Panc1 (cell line): ENCODE data around the gene PHLDB1. TPM values are rescaled to one million over a fixed set of nuclear protein-coding genes. Genes with fewer than 3 reads are reported as not detected.

ENCODE experiments used
- ATAC-seq: fragments of 200-7000 bp; cut with Tn5 transposase; 2 replicates; pipeline ENCODE4 v1.9.1; 2020; ENCODE audit warnings: mild to moderate bottlenecking, moderate library complexity
- BruUV-seq: library from RNA; stranded (reverse); fragments of 400-500 nt; replicated peaks from 2 replicates; lab custom pipeline; 2021; lab: Mats Ljungman, UMichigan
- CTCF ChIA-PET: fragments of 300-600 bp; sonication (Branson Sonifier 250); formaldehyde crosslinking; loops from one replicate; lab custom pipeline; 2022; ENCODE audit warnings: antibody characterized with exemption; lab: Charles Lee
- POLR2A ChIA-PET: fragments of 300-600 bp; sonication (Branson Sonifier 250); formaldehyde crosslinking; loops from one replicate; lab custom pipeline; 2022; ENCODE audit warnings: antibody characterized with exemption; lab: Charles Lee
- DNase-seq: peaks from one replicate; pipeline ENCODE4 v3.0.0-alpha.2; 2010; ENCODE audit warnings: low read depth, low spot score
- H3K27ac ChIP-seq: 2 replicates; pipeline ENCODE4 v1.5.1; 2011; ENCODE audit warnings: mild to moderate bottlenecking, low read length, inconsistent platforms
- H3K27me3 ChIP-seq: fragments of 200-500 bp; sonication (Bioruptor generic); 2 replicates; pipeline ENCODE4 v1.6.0; 2014; ENCODE audit warnings: low read length, inconsistent platforms; ENCODE audit not compliant: control insufficient read depth, insufficient read depth
- H3K36me3 ChIP-seq: fragments of 200-500 bp; sonication (Bioruptor generic); 2 replicates; pipeline ENCODE4 v1.5.1; 2014; ENCODE audit warnings: inconsistent platforms, mild to moderate bottlenecking, low read length, moderate library complexity; ENCODE audit not compliant: control insufficient read depth, insufficient read depth
- H3K4me1 ChIP-seq: 2 replicates; pipeline ENCODE4 v1.5.1; 2011; ENCODE audit warnings: inconsistent platforms, mild to moderate bottlenecking, low read length, moderate library complexity; ENCODE audit not compliant: control insufficient read depth, insufficient read depth
- H3K4me3 ChIP-seq, 2 experiments: 2 replicates each; pipeline ENCODE4 v1.5.1; 2011 to 2012; ENCODE audit warnings: low read depth in 2 of 2, low read length in 2 of 2, mild to moderate bottlenecking in 2 of 2, inconsistent platforms in 1 of 2, moderate library complexity in 1 of 2
- H3K9me3 ChIP-seq: fragments of 200-500 bp; sonication (Bioruptor generic); 2 replicates; pipeline ENCODE4 v1.5.1; 2014; ENCODE audit warnings: low read depth, mild to moderate bottlenecking, inconsistent platforms, low read length, moderate library complexity; ENCODE audit not compliant: control insufficient read depth, insufficient read depth
- POLR2AphosphoS5 ChIP-seq: IDR thresholded peaks from 2 replicates; pipeline ENCODE4 v1.6.1; 2012; ENCODE audit warnings: mild to moderate bottlenecking, low read depth, low read length, moderate library complexity
- SIN3A ChIP-seq: IDR thresholded peaks from 2 replicates; pipeline ENCODE4 v1.6.1; 2012; ENCODE audit warnings: low read depth, mild to moderate bottlenecking, low read length, moderate library complexity, borderline replicate concordance; ENCODE audit not compliant: insufficient read depth
- TCF7L2 ChIP-seq: IDR thresholded peaks from 2 replicates; pipeline ENCODE4 v1.6.1; 2011; ENCODE audit warnings: mild to moderate bottlenecking, low read depth, low read length, inconsistent platforms
- in situ Hi-C: cut with HindIII; loops from 2 replicates; pipeline ENCODE4 v1.10.0; 2016; ENCODE audit warnings: low sequenced_read_pairs, low pct_unique_long_range_greater_than_20kb
- intact Hi-C: fragments of 100-400 bp; cut with micrococcal nuclease; formaldehyde crosslinking; loops from one replicate; pipeline ENCODE4 v1.10.0; 2022; ENCODE audit not compliant: unreplicated experiment
- total RNA-seq: library from RNA; stranded (reverse); gene quantifications from one replicate; pipeline ENCODE4 v1.2.1, GENCODE V29; 2021; ENCODE audit not compliant: unreplicated experiment
- TF ChIP-seq, protein P1 (sequence below): fragments of 450-650 bp; IDR thresholded peaks from 2 replicates; pipeline ENCODE4 v1.5.1; 2017; ENCODE audit warnings: mild to moderate bottlenecking
- TF ChIP-seq, protein P2 (sequence below), 2 experiments: IDR thresholded peaks; 2 replicates each; pipeline ENCODE4 v1.6.1; 2011 to 2012; ENCODE audit warnings: low read depth in 2 of 2, control low read depth in 1 of 2, low read length in 1 of 2, mild to moderate bottlenecking in 1 of 2, moderate library complexity in 1 of 2; ENCODE audit not compliant: insufficient read depth in 1 of 2

The PHLDB1 gene
- total RNA-seq, 1 experiment from 2014 or later, result 97.7 TPM

DNA sequence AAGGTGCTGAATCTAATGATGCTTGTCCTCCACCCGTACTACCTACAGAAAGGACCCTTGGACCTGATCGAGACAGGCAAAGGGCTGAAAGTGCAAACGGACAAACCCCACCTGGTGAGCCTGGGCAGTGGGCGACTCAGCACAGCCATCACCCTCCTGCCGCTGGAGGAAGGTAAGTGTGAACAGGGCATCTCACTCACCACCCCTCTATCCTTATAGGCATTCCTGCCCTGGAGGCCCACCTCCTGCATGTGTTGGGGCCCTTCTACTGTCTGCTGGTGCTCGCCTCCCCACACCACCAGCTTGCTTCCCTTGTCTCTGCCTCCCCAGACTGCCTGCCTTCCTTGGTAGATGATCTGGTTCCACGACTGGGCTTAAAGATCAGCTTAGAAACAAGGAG lies 7.1 kb downstream of the PHLDB1 start:
- in situ Hi-C loops (no loop called here), intact Hi-C loops (no loop called here)
- CTCF ChIA-PET, result no interaction called here
- no peaks in the 10 kb centered on the region for H3K27me3 ChIP-seq
- ATAC-seq (no peak), DNase-seq (no peak)
- TF ChIP-seq, protein P1, sequence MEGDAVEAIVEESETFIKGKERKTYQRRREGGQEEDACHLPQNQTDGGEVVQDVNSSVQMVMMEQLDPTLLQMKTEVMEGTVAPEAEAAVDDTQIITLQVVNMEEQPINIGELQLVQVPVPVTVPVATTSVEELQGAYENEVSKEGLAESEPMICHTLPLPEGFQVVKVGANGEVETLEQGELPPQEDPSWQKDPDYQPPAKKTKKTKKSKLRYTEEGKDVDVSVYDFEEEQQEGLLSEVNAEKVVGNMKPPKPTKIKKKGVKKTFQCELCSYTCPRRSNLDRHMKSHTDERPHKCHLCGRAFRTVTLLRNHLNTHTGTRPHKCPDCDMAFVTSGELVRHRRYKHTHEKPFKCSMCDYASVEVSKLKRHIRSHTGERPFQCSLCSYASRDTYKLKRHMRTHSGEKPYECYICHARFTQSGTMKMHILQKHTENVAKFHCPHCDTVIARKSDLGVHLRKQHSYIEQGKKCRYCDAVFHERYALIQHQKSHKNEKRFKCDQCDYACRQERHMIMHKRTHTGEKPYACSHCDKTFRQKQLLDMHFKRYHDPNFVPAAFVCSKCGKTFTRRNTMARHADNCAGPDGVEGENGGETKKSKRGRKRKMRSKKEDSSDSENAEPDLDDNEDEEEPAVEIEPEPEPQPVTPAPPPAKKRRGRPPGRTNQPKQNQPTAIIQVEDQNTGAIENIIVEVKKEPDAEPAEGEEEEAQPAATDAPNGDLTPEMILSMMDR, result no peak
- TF ChIP-seq TCF7L2, result no peak
- TF ChIP-seq SIN3A, result no peak
- TF ChIP-seq POLR2AphosphoS5, result no peak
- TF ChIP-seq, protein P2, sequence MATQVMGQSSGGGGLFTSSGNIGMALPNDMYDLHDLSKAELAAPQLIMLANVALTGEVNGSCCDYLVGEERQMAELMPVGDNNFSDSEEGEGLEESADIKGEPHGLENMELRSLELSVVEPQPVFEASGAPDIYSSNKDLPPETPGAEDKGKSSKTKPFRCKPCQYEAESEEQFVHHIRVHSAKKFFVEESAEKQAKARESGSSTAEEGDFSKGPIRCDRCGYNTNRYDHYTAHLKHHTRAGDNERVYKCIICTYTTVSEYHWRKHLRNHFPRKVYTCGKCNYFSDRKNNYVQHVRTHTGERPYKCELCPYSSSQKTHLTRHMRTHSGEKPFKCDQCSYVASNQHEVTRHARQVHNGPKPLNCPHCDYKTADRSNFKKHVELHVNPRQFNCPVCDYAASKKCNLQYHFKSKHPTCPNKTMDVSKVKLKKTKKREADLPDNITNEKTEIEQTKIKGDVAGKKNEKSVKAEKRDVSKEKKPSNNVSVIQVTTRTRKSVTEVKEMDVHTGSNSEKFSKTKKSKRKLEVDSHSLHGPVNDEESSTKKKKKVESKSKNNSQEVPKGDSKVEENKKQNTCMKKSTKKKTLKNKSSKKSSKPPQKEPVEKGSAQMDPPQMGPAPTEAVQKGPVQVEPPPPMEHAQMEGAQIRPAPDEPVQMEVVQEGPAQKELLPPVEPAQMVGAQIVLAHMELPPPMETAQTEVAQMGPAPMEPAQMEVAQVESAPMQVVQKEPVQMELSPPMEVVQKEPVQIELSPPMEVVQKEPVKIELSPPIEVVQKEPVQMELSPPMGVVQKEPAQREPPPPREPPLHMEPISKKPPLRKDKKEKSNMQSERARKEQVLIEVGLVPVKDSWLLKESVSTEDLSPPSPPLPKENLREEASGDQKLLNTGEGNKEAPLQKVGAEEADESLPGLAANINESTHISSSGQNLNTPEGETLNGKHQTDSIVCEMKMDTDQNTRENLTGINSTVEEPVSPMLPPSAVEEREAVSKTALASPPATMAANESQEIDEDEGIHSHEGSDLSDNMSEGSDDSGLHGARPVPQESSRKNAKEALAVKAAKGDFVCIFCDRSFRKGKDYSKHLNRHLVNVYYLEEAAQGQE (IDR thresholded peaks at IDR 0.05; ENCODE audit: insufficient read depth in 1 of 2, low read depth in 2 of 2, low read length in 1 of 2), result no peak
- no peak overlapping the region for H3K4me3 ChIP-seq
- no peak overlapping the region for H3K27ac ChIP-seq
- H3K9me3 ChIP-seq, result no peaks in the 10 kb centered on the region
- peaks cover 19% of the 10 kb centered on the region for H3K4me1 ChIP-seq
- POLR2A ChIA-PET, result no interaction called here
- no TSS peak for BruUV-seq
- H3K36me3 ChIP-seq, result no peaks in the 10 kb centered on the region

DNA sequence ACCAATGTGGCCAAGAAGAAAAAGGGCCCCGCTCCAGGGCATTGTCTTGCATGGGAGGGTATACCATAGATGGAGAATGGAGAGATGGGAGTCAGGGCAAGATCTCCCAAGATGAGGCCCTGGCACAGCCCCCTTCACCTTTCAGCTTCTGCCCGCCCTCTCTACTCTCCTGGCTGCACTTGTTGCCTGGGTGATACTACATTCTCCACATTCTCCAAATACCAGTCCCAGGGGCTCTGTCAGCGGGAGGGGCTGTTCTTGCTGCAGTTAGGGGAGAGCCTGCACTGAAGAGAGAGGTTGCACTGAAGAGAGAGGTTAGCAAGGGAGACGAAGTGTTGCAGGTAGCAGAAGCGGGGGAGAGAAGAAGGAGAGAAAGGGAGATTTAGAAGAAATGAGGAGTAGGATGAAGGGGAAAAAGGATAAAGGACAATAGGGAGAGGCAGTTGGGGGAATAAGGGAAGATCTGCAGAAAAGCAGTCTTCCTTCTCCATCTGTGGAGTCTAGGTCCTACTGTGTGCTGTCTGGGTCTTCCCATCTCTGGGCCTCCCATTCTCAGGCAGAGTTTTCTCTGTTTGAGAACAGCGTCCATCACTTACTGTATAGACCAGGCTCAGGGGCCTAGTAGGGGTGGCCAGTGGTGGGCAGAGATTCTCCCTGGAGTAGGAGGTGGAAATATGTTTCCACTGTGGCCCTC lies 8.0 kb downstream of the PHLDB1 start:
- Histone ChIP-seq H3K36me3 (no peaks in the 10 kb centered on the region), H3K4me3 (no peak overlapping the region), H3K27me3 (no peaks in the 10 kb centered on the region), H3K9me3 (no peaks in the 10 kb centered on the region), H3K27ac (no peak overlapping the region), H3K4me1 (peaks cover 23% of the 10 kb centered on the region)
- CTCF ChIA-PET, result no interaction called here
- DNase-seq, result no peak
- BruUV-seq, result no TSS peak
- in situ Hi-C loops (no loop called here), intact Hi-C loops (no loop called here)
- POLR2A ChIA-PET, result no interaction called here
- TF ChIP-seq, protein P2 (IDR thresholded peaks at IDR 0.05; ENCODE audit: insufficient read depth in 1 of 2, low read depth in 2 of 2, low read length in 1 of 2), result no peak
- TF ChIP-seq POLR2AphosphoS5 (no peak), TCF7L2 (no peak), SIN3A (no peak)
- TF ChIP-seq, protein P1, result no peak
- ATAC-seq, result no peak
